ENCODE measurements around the gene MLLT1. TPM values are rescaled to one million over a fixed set of nuclear protein-coding genes. Genes with fewer than 3 reads are reported as not detected.

The MLLT1 gene
- total RNA-seq, result 3.8 and 5.7 TPM in 2 replicates

GRCh38 chr19:6279931-6280591 is at the start of gene MLLT1:
Gene MLLT1, minus strand, starts transcription at chr19:6279975. Its CDS starts 191 bp downstream, at chr19:6279784.

Other genes starting within 250 kb of the MLLT1 start
- gene RFX2, start 169.5 kb downstream of the MLLT1 start, total RNA-seq, result 4.9 and 6.1 TPM in 2 replicates
- gene ACSBG2, start 144.3 kb downstream of the MLLT1 start, total RNA-seq, result not detected in 2 replicates
- gene ACER1, start 53.6 kb upstream of the MLLT1 start, total RNA-seq, result not detected in 2 replicates
- 37.7 and 49.4 TPM in 2 replicates for gene CLPP, start 81.6 kb upstream of the MLLT1 start, total RNA-seq
- gene ALKBH7, start 92.8 kb upstream of the MLLT1 start, total RNA-seq, result 22.9 and 26.0 TPM in 2 replicates
- 0.68 and 0.79 TPM in 2 replicates for gene PSPN, start 96.0 kb upstream of the MLLT1 start, total RNA-seq
- 51.9 and 70.5 TPM in 2 replicates for gene GTF2F1, start 113.2 kb upstream of the MLLT1 start, total RNA-seq
- 82.6 and 87.7 TPM in 2 replicates for gene KHSRP, start 144.8 kb upstream of the MLLT1 start, total RNA-seq
- gene SLC25A41, start 153.8 kb upstream of the MLLT1 start, total RNA-seq, result not detected in 2 replicates
- gene SLC25A23, start 179.8 kb upstream of the MLLT1 start, total RNA-seq, result 6.1 and 7.9 TPM in 2 replicates
- gene CRB3, start 184.3 kb upstream of the MLLT1 start, total RNA-seq, result not detected in 2 replicates
- not detected in 2 replicates for gene DENND1C, start 201.8 kb upstream of the MLLT1 start, total RNA-seq
- gene TUBB4A, start 222.3 kb upstream of the MLLT1 start, total RNA-seq, result not detected in 2 replicates

All from aortic smooth muscle cell (primary cell).